Measurements from ENCODE around the gene SLC13A5.
"Not testable (repeated sequence)": the region's sequence is repeated elsewhere in the genome, so short reads cannot be mapped to it uniquely, and the experiment has no call there.

The SLC13A5 gene

GRCh38 chr17:6713130-6713917 is at the start of gene SLC13A5:
TSS of gene SLC13A5 (minus strand) at chr17:6713369. CDS start at chr17:6713333, 36 bp downstream.
- no peak for DNase-seq

GRCh38 chr17:6761779-6762178 is 48.6 kb upstream of the SLC13A5 start:
- DNase-seq: no peak

GRCh38 chr17:6757747-6758146 is 44.6 kb upstream of the SLC13A5 start:
- no peak for DNase-seq

- DNase-seq: no peak
Measured at GRCh38 chr17:6756425-6757031, 43.4 kb upstream of the SLC13A5 start.

- no peak for DNase-seq
Measured at GRCh38 chr17:6755731-6756184, 42.6 kb upstream of the SLC13A5 start, which contains the start of gene XAF1. TSS of gene XAF1 (plus strand) at chr17:6756046. CDS start at chr17:6756079, 33 bp downstream.

GRCh38 chr17:6755281-6755680 is 42.1 kb upstream of the SLC13A5 start:
- no peak for DNase-seq

GRCh38 chr17:6753546-6753945 is 40.4 kb upstream of the SLC13A5 start:
- no peak for DNase-seq

GRCh38 chr17:6753006-6753445 is 39.9 kb upstream of the SLC13A5 start:
- no peak for DNase-seq

GRCh38 chr17:6752068-6752909 is 39.1 kb upstream of the SLC13A5 start:
- DNase-seq: no peak

GRCh38 chr17:6749519-6749918 is 36.4 kb upstream of the SLC13A5 start:
- no peak for DNase-seq

- no peak for DNase-seq
Measured at GRCh38 chr17:6748617-6749016, 35.4 kb upstream of the SLC13A5 start.

GRCh38 chr17:6746665-6747064 is 33.5 kb upstream of the SLC13A5 start:
- DNase-seq: not testable (repeated sequence)

GRCh38 chr17:6729531-6729930 is 16.4 kb upstream of the SLC13A5 start:
- no peak for DNase-seq

- DNase-seq: no peak
Measured at GRCh38 chr17:6724009-6724408, 10.8 kb upstream of the SLC13A5 start.

GRCh38 chr17:6721744-6722143 is 8.6 kb upstream of the SLC13A5 start:
- DNase-seq: no peak

GRCh38 chr17:6716736-6717135 is 3.6 kb upstream of the SLC13A5 start:
- DNase-seq: no peak

- DNase-seq: no peak
Measured at GRCh38 chr17:6714315-6714874, 1.2 kb upstream of the SLC13A5 start.

- DNase-seq: no peak
Measured at GRCh38 chr17:6713918-6714271, 726 bp upstream of the SLC13A5 start.

GRCh38 chr17:6712854-6713129 is 377 bp downstream of the SLC13A5 start:
- DNase-seq: no peak

- DNase-seq: no peak
Measured at GRCh38 chr17:6712058-6712853, 913 bp downstream of the SLC13A5 start.

GRCh38 chr17:6711681-6712057 is 1.5 kb downstream of the SLC13A5 start:
- no peak for DNase-seq

GRCh38 chr17:6711081-6711674 is 2.0 kb downstream of the SLC13A5 start:
- no peak for DNase-seq
